CD1c-positive myeloid dendritic cell (primary cell): ENCODE measurements around the gene MYO5C.
"Not testable (repeated sequence)": the region's sequence is repeated elsewhere in the genome, so short reads cannot be mapped to it uniquely, and the experiment has no call there.

Experiments
- DNase-seq: peaks from one replicate; pipeline ENCODE4 v3.0.0-alpha.2; 2016; ENCODE audit errors: extremely low spot score

The MYO5C gene

DNA sequence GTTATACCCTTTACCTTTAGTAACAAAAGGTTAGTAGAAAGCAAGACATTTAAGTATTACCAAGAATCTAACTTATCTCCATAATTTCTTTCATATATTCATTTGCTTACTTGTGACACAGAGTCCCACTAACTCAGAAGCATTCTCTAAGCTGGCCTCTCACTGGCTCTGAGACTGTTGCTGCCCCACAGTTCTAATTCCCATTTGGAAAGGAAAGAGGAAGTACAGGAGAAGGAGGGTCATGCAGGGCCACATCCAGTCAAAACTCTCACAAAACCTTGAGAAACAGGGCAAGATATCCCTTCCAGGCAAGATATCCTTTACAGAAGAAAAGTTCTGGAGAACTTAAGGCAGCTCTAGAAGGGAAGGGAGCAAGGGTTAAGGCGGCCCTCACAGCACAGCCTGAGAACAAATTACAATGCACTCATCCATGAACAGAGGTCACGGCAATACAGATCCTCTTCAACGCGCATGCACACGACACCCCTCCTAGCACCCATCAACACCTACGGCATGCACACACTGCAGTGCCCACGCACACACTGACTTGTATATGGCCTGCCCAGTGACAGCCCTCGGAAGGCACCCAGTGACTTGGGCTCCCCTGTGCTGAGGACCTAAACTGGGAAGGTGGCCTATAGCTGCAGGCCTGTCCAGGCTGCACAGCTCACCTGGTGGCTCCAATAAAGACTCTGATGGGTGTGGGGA lies 13.0 kb upstream of the MYO5C start:
- DNase-seq, result peak; percentile 26

DNA sequence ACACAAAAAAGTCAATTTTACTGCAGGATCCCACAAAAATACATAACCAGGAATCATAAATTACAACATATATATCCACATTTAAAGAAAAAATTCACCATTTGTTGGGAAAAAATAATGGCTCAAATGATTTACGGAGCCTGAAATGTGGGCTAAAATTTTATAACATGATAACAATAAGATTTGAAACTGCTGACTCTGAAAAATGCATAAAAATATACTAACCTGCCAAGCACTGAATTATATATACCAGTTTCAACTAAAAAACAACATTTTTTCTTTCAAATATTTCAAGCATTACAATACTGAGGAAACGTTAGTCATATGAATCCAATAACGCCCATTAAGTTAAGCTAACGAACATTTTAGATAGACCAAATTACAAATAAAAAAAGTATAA lies 12.2 kb upstream of the MYO5C start:
- no peak for DNase-seq

DNA sequence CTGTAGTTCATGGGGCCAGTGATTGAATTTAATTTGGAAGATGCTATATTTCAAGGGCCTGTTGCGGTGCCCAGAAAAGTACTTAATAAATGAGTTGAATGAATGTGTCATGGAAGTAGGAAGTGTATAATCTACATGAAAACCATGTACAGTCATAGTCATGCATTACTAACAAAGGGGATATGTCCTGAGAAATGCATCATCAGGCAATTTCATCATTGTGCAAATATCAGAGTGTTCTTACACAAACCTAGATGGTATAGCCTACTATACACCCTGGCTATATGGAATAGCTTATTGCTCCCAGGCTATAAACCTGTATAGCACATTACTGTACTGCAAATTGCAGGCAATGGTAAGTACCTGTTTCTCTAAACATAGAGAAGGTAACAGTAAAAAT lies 10.7 kb upstream of the MYO5C start:
- peak; percentile 2 for DNase-seq

DNA sequence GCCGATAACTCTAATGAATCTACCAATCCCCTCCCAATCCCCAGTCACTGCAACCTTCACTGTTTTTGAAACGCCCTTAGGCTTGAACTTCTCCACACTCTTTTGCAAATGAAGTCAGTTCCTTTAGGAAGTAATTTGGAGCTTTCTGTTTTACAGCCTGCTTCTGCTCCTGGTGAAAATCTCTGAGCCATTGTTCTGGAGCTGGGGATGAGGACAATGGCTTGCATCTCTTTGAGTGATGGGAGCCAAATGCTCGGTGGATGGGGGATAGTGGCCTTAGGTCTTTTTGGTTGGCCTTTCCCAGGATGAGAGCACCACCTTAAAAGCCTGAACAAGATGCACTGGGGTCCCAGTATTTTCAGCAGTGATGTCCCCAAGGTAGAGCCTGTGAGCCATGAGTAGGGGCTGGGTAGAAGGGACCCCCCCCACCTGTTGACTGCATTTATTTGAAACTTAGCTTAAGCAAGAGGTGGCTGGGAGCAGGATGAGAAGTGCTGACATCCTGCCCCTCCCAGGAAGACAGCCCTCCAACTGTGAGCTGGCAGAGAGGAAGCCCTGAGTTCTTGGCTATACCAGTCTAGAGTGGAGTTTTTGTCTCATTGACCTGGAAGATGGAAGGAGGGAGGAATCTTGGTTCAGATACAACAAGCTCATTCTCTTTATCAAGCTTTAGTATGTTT lies 7.6 kb upstream of the MYO5C start:
- DNase-seq, result no peak

DNA sequence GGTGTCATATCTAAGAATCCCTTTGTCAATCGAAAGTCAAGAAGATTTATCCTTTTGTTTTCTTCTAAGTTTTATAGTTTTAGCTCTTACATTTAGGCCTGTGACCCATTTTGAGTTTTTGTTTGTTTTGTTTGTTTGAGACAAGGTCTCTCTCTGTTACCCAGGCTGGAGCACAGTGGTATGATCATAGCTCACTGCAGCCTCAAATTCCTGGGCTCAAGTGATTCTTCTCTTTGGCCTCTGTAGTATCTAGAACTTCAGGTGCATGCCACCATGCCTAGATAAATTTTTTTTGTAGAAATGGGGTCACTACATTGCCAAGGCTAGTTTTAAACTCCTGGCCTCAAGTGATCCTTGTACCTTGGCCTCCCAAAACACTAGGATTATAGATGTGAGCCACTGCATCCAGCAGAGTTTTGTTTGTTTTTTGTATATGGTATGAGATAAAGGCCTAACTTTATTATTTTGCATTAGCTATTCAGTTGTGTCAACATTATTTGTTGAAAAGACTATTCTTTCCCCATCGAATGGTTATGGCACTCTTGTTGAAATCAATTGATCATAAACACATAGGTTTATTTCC lies 5.8 kb upstream of the MYO5C start:
- no peak for DNase-seq

DNA sequence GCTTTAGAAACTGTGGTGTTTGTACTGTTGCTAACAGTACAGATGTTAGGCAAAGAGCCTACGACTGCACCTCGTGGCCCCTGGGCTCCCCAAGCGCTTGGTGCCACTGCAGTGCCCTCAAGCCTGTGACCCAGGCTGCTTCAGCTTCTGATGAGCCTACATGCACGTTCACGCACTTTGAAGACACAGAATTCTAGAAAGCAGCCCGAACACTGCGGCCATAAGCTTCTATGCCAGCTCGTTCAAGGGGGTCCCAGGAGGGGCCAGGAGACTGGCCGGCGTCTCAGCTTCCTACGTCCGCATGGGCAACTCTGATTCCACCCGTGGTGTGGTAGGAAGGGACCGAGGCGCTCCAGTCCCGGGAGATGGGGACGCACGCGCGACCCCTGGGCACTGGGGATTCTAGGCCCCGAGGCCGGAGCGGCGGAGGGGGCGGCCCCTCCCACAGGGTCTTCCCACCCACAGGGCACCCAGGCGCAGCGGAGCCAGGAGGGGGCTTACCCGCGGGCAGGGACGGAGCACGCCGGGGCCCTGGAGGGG lies 653 bp downstream of the MYO5C start:
- DNase-seq, result no peak

DNA sequence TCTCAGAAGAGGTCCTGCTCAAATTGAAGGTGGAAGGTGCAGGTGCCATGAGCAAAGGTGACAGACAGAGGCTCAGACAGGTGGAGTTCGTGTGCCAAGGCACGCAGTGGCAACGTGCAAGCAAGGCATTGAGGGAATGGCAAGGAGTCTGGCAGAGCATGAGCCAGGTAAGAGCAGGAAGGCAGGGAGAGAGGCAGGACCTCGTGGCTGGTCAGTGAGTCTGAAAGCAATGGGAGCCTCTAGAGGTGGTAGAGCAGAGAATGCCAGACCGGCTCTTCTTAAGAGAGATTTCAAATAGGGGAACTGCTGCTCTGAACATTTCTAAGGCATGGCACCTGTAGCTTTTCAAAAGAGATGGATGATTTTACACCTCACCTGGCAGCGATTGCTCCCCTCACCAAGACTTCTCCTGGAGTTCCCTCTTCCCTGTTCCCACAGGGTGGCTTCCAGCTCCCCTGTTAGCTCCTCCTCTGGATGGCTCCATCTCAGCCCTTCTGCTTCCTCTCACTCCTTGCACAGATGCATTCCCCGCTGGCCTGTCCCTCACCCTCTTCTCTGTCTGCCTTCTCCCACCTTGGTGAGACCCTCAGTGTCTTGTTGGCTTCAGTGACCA lies 2.7 kb downstream of the MYO5C start:
- DNase-seq, result no peak

DNA sequence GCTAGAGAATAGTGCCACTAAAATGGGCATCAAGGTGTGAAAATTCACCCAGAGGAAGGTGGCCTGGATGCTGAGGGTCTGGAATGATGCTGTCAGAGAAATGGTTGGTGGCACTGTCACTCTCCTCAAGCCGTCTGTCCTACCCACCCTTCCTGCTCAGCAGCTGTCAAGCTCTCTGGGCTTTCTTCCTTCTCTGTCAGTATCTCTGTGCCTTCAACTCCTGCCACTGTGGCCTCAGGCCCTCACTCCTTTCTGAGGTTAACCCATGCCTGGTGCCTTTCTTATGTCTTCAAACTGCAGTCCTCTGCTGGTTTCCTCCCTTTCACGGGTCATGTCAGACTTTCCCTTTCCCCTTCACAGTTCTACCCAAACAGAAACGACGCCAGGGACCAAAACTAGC lies 4.4 kb downstream of the MYO5C start:
- DNase-seq, result no peak

DNA sequence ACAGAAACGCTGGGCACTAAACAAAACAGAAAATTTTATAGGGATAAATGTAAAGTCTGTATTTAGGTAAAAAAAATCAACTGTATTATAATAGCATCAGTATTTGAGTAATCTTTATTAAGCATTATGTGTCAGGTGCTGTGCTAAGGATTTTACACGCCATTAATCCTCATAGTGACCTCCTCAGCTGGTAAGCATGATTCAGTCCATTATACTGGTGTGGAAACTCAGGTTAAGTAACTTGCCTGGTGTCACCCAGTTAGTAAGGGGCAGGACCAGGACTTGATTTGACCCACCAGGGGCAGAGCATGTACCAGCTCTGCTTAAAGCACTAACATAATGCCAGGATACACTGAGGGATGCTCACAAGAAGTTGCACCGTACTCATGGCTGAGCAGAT lies 4.8 kb downstream of the MYO5C start:
- DNase-seq, result no peak

DNA sequence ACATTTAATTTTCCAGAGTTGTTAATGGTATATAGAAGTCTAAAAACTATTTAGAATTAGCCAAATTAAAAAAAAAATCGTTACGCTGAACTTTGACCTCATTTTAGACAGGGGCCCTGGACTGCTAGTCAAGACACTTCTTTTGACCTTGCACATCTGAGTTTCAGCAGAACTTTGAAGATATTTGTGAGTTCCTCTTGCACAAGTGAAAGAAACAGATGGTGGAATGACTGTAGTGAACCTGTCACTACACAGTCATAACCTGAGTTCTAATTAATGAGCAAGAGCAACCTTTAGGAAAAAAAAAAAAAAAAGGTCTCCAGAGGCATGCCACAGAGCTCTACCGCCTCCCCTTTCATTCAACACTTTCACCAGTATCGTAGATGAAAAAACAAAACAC lies 5.3 kb downstream of the MYO5C start:
- no peak for DNase-seq

DNA sequence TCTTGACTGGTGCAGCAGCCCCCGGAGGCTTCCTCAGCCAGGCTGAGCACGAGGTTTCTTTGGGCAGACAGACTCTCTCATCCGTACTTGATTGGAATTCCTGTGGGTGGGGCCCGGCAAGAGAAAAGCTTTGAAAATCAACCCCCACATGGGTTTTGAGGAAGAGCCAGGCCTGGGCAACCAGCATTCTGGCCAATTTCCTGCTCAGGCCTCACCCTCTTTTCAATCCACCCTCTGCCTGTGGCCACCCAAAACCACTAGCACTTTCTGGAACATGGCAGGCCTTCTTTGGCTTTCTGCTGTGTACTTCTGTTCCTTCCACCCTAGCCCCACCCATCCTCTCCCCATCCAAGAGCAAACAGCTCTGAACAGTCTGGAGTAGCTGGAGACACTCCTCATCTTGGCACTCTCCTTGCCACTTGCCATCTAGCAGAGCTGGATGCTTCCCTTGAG lies 5.9 kb downstream of the MYO5C start:
- DNase-seq, result no peak

DNA sequence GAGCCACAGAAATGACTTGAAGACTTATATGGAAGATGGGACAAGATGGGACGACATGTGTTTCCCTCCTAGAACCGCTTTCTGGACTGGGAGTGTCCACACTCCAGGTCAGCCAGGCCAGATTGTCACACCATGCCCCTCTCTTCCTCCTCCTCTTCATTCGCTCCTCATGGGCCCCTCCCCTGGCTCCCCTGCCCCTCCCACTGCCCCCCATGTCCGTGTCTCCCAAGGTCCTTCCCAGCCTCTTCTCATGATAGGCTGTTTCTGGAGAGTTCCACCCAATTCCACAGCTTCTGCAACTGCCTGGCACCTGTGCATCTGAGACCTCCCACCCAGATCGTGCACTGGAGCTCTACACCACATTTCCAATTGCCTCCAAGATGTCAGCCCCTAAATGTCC lies 6.6 kb downstream of the MYO5C start:
- DNase-seq, result no peak

DNA sequence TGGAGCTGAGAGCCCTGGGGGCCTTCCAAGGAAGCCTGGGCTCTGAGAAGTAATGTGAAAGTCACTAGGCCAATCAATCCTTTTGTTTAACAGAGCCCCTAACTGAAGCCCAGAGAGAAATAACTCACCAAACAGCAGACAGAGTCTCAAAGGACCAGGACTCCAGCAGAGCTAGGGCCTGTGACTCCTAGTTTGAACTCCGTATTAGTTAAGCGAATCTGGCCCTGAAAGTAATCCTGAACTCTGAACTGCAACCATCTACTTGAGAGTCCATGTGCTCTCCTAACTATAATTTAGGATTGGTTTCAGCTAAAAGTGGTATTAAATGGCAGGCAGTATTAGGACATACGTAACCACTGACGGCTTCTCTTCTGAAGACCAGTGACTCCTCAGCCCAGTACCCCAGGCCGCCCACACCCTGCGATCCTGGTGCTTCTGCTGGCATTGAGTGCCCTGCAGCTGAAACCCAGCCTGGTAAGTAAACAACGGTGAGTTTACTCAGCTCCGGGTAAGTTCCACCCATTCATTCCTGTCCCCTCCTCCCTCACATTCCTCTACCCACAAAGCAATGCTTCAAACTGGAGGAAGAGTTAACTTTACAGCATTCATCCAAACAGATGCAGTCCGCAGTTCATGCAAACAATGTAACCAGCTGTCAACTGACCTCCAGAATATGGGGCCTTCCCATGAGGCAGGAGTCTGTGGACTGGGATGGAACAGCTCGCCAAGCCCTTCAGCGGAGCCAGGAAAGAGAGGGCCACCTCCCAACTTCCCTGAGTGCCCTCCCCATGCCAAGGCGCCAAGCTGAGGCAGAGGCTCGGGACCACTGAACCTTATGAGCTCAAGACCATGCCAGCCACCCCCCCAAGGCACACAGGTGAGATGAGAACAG lies 7.3 kb downstream of the MYO5C start:
- no peak for DNase-seq

DNA sequence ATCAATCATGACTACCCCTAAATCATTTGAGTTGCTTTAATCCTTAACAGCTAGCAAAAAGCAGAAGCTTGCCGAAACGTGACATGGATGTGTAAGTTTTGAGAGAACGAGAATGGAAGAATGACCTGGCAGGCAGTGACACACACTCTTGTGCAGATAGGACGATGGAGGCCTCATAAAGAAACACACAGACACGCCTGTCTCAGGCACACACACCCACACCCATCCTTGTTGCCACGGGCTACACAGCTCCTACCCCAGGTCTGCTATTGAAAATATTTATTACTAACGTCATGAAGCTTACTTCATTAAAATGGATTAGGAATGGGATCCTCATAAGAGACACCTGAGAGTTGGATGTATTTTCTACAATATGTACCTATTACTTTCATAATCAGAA lies 8.5 kb downstream of the MYO5C start:
- no peak for DNase-seq

DNA sequence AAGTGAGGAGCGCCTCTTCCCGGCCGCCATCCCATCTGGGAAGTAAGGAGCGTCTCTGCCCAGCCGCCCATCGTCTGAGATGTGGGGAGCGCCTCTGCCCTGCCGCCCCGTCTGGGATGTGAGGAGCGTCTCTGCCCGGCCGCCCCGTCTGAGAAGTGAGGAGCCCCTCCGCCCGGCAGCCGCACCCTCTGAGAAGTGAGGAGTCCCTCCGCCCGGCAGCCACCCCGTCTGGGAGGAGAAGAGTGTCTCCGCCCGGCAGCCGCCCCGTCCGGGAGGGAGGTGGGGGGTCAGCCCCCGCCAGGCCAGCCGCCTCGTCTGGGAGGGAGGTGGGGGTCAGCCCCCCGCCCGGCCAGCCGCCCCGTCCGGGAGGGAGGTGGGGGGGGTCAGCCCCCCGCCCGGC lies 9.7 kb downstream of the MYO5C start:
- DNase-seq, result not testable (repeated sequence)

DNA sequence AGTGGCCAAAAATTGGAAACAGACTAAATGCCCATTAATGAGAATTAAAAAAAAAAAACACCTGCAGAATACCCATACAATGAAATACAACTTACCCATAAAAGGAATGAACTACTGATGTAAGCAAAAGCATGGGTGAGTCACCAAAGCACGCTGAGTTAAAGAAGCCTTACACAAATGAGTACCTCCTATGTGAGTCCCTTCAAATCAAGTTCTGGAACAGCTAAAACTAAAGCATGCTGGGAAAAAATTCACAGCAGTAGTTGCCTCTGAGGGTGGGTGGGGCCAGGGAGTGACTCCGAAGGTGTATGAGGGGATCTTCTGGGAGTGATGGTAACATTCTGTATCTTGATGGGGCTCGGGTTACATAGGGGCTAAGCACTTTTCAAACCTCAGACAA lies 11.4 kb downstream of the MYO5C start:
- DNase-seq, result no peak

DNA sequence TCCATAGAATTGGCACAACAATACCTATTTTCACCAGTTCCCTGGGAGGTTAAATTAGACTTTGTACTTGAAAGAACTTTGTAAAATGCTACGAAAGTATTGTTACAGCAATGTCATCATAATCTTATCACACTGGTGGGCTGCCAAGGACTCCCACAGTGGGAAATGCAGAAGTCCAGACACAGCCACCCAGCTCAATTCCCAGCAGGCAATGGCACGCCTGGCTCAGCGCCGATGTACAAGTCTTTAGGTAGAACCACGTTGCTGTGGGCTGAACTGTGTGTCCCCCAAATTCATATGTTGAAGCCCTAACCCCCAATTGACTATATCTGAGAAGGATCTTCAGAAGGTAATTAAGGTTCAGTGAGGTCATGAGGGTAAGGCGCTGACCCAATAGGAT lies 12.3 kb downstream of the MYO5C start:
- DNase-seq, result no peak

DNA sequence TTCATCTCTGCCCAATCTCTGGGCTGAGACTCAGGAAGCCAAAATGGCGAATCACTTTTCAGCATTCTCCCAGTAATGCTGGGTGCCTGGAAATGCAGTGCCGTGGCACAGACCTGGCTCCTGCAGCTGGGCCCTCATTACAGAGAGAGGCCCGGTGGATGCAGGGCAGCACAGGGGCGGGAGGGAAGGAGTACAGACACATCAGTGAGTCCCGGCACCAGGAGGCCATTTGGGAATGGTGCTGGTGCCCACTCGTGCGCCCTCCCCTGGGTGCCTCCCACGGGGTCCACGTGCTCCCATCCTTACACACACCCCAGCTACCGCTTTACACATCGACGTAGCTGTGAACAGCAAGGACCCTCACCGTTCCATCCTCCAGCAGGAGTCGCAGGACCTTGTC lies 13.2 kb downstream of the MYO5C start:
- DNase-seq, result no peak

DNA sequence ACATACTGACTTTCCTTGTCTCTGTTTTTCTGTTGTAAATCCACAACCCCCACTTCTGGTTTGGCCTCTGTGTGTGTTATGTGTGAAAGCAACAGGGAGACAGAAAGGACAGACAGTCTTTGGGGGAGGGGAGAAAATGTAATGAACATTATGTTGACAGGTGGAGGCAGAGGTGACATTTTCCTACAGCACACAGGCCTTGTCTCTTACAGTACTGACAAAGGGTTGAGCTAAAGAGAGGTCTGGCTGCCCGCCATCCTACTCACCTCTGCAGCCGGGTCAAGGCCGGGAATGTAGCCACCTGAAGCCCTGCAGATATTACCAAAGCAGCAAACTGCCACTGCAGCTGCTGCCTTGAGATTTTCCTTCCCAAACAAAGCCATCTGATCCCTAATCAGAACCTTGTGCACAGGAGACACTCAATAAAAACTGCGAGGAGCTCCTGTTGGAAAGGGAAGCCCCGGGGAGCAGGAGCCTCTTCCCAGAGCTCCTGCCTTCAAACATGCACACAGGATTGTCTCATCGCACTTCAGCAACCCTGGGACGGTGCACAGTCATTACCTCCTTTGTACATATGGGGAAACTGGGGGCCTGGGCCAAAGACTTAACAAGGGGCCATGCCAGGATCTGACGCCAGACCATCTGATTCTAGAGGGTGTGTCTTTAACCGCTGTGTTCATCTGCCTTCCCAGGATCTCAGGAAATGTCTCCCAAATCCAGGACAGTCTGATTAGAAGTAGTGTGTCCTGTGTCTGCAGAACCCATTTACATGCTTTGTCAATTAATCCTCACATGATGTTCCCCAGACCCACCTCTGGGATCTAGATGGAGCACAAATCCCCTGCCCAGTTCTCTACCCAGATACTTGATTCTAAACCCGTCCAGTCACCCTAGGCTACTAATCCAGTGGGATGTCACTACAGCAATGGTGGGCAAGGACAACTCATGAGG lies 14.2 kb downstream of the MYO5C start:
- DNase-seq, result no peak

DNA sequence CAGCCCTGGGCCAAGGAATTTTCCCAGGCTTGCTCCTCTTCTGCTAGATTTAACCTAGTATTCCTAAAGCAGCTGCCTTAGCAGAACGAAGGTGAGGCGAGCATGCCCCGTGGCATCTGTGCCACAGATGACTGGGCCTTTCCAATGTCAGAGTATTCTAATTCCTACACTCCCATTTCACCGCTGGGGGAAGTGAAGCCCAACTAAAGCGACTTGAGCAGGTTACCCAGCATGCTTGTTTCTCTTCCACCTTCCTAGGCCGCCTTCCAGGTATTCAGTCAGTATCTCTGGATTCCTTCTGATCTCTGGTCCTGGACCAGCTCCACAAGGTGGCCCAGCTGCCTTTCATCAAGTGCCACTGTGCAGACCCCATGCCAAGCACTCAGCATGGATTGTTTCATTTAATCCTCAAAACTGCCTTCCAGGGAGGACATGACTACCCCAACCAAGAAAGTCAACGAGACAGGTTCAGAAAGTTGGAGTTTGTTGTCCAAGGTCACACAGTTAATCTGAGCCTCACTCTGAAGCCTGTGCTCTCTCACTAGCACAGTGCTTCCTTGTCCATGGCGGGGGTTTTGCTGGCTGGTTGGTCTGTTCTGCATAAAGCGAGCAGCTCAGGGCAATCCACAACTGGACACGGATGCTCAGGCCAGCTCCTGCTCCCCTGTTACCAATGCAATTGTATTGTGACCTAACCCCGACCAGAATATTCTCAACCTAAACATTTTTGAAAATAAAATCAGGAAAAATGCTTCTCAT lies 15.1 kb downstream of the MYO5C start:
- no peak for DNase-seq
